Stimulated activated CD4-positive, alpha-beta T cell treated with anti-CD3 and anti-CD28 coated beads, Interleukin-4, amount 100 ng/mL, for 48 hours (primary cell): Measurements from ENCODE around the gene LGR5.
"Not testable (repeated sequence)": the region's sequence is repeated elsewhere in the genome, so short reads cannot be mapped to it uniquely, and the experiment has no call there.

ENCODE experiments used
- DNase-seq, 2 donors: peaks; one replicate each; pipeline ENCODE4 v3.0.0-alpha.2; 2020; ENCODE audit warnings: low read depth in 2 of 2

The LGR5 gene

GRCh38 chr12:71476513-71476912 lies 36.9 kb downstream of the LGR5 start:
- DNase-seq: no peak

- DNase-seq: no peak
These were observed 38.0 kb downstream of the LGR5 start for GRCh38 chr12:71477609-71478008.

GRCh38 chr12:71478270-71478669 lies 38.7 kb downstream of the LGR5 start:
- DNase-seq: no peak

DNA sequence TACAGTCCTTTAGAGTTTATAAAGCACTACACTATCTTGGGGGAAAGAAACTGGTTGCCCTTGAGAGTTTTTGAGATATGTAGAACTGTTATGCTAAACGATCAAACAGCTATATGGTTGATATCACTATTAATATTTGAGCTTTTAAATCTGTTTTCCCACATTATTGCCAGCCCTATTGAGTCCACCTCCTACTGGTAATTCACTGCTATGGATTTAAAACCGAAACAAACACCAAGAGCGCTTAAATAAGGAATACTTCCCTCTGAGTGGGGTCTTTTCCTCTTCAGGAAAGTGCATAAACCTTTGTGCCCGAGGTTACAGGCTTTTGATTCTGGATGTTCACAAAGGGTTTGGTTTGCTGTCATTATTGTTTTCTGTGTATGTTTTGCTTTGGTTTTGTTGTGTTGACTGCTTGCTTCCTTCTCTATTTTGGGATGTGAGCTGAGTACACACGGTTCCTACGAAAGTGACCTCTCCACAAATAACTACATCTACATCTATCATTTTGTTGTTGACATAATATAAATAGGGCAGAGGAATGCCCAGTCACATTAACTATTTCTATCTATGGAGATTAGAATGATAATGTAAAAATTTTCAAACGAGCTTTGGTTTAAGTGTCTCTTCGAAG lies 44.8 kb downstream of the LGR5 start:
- no peak for DNase-seq

- not testable (repeated sequence) for DNase-seq
These were observed 51.2 kb downstream of the LGR5 start for GRCh38 chr12:71490844-71491243.

DNA sequence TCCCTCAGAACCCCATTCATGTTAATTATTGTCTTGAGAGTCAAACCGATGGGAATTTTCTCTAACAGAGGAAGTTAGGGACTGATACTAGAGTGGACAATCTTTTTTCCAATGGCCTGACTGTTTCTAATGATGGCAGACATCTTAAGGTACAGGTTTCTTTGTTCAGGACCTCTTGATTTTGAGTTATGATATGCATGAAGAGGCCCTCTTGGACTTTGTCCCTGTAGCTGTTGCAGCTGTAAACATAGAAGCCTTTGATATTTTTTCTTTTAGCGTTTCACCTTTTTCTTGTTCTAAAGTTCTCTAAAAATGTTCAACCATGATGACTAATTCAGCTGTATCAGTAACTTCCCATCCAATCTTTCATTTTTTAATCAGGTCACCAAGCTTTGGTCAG lies 53.0 kb downstream of the LGR5 start:
- no peak for DNase-seq

DNA sequence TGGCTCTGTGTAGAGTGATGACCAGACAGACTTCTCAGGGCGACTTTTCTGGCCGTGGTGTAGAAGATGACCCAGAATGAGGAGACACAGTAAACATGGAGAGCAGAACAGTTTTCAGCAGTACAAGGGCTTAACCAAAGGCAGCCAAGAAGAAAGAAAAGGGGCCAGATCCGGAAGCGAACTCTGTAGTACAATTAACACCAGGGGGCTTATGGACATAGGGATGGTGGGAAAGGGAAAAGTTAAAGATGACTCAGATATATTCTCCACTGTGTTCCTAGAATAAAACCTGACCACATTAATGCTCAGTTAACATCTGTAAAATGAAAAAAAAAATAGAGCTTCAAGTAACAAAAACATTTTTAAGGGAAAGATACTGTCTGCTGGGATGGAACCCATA lies 60.2 kb downstream of the LGR5 start:
- DNase-seq: no peak

GRCh38 chr12:71503579-71504391 lies 64.2 kb downstream of the LGR5 start:
- DNase-seq: no peak

DNA sequence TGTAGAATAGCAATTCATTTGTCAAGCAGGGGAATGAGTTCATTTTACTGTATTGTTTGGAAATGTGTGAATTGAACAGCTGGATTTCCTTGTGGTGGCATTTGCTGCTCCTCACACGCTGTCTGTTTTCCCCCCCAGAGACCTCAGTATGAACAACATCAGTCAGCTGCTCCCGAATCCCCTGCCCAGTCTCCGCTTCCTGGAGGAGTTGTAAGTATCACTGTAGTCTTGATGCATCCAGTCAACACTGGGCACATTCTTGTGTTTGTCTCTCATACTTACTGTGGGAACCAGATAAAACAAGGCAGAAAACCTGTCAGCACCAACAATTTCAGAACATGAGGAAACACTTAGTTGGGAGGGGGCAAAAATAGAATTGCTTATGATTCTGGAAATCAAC lies 64.9 kb downstream of the LGR5 start:
- DNase-seq: no peak

- no peak for DNase-seq
These were observed 70.1 kb downstream of the LGR5 start for GRCh38 chr12:71509705-71510104.

- DNase-seq: no peak
These were observed 77.7 kb downstream of the LGR5 start for GRCh38 chr12:71517145-71517846.

DNA sequence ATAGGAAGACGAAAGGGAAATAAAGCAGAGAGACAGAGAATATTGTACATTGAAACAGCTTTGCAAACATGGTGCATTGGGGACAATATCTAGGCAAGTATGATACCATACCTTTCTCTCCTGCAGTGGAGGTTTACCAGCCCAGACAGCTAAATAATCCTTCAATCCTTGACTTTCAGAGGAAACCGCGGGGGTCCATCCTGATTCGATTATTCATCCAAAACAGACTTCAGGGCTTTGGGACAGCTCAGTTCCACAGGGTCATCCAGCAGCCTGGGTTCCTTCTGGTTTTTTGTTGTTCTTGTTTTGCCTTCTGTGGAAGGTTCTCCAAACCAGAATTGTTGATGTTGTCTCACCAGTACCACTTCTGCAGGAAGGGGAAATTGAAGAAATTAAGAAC lies 81.5 kb downstream of the LGR5 start:
- DNase-seq: no peak

DNA sequence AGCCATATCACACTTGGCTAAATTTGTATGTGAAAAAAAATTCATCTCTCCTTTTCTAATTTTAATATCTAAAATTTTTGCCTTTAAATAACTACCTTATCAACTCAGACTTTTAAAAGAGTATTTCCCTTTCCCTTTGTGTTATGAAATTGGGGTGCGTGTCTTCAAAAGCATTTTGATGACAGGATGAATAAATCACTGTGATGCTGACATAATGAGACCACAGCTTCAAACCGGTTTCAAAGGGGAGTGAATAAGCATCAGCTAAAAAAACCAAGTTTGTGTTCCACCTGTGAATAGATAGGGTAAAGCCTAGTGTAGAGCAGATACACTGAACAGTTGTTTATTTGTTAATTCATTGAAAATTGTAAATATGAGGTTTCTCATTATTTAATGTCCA lies 85.0 kb downstream of the LGR5 start:
- no peak for DNase-seq

- DNase-seq: no peak
These were observed 94.1 kb downstream of the LGR5 start for GRCh38 chr12:71533703-71534102.

DNA sequence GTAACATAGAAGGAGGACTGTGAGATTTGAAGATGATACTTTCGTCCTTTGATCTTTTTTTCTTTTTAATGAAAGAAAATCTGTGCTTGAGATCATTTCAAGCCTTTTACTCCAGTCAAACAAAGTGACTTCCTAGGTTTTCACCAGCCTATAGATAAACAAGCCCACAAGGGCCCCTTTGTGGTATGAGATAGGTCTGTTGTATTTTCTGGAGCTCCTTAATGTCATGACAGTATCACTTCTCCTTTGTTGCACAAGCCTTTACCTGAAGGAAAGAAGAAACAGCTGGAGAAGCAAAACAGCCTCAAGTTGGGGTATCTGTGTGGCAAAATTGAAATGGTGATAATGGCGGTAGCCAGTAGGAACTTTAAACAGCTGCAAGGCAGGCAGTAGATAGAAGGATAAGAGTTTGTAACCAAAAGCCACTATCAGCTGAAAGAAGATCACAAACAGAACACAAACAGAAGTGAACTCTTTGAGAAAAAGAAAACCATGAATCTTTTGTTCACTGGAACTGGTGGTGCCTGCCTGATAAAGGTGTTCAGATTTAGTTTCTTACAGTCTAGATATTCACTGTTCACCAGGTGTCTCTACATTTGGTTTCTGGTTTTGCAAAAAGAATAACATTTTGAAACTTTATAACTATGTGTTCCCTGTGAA lies 96.8 kb downstream of the LGR5 start:
- no peak for DNase-seq

DNA sequence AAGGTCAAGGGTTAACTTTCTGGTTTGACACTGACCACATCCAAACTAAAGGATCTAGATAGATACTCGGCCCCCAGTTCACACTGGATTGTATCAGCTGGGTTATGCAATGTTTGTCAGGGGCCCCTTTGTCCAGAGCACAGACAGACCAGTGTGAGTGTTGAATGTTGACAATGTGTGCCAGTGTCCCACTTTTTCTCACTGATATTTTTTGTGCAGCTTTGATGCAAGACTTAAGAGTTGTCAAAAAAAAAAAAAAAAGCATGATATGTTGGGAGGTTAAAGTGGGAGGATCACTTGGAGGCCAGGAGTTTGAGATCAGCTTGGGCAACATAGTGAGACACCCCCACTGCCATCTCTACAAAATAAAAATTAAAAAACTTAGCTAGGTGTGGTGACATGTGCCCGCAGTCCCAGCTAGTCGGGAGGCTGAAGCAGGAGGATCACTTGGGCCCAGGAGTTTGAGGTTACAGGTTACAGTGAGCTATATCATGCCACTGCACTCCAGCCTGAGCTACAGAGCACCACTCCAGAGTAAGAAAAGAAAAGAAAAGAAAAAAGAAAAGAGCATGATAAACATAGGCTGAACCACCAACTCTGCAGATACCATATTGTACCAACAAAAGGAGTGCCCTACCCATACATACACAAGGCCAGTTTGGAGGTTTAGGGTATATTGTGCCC lies 97.5 kb downstream of the LGR5 start:
- DNase-seq: no peak

DNA sequence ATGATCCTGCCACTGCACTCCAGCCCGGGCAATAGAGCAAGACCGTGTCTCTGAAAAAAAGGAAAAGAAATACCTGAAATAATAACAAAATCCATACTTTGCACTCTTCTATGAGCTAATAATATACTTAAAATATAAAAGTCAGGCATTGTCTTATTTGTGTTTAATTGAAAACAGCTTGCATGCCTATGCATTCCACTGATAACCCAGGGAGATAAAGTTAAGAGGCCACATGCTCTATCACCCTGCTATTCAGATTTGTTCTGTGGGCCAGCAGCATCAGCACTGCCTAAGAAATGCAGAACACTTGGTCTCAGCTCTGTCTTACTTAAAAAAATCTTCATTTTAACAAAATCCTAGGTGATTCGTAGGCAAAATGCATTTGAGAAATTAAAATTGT lies 99.2 kb downstream of the LGR5 start:
- DNase-seq: no peak

DNA sequence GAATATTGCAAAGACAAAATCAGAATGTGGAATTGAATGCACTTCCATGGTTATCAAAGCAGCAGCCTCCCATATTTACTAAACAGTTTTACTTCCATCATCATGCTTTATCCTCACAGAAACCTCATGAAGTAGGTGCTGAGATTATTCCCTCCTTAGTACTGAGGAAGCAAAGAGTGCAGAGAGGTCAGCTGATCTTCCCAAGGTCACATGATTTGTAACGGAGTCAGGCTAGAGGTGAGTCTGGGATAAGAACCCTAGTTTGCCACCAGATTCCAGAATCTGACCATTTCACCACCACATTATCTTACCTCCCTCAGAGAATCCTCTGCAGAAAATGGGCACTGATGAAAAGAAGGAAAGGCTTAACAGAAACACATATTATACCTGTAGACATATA lies 102.0 kb downstream of the LGR5 start:
- no peak for DNase-seq

DNA sequence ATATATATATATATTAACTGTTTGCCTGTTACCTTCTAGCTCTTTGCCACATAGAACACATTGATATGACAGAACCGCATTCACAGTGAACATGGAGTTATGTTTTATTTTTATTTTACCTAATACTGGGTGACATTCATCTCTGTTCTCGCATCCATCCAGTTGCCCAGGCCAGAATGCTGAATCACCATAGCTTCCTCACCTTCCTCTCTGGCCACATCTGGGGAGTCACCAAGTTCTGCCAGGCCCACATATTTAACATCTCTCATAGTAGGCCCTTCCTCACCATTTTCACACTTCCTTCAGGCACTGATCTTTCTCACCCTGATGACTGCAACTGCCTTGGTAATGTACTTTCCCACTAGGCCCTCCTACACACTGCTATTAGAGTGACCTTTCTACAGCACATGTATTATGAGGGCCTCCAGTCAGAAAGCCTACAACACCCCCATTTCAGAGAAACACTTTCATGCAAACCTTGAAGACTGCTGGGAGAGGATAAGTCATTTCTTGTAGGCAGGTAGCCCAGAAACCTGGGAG lies 106.8 kb downstream of the LGR5 start:
- DNase-seq: no peak

- DNase-seq: no peak
These were observed 109.3 kb downstream of the LGR5 start for GRCh38 chr12:71548893-71549292.

DNA sequence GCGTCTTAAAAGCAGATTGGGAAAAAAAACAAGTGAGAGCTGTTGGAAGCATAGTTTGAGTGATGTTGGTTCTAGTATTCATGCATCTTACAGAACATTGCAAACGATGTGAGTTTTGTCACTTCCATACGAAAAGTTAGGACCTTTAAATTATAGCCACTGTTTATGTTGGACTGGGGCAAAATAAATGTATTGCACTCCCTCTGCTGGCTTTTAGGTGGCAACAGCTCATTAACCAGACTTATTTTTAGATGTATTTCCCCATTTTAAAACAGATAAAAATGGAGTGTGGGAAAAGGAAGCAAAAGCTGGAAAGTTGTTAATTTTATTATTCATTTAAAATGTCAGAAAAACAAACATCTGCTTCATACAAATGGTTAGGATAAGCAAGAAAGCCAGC lies 111.9 kb downstream of the LGR5 start:
- no peak for DNase-seq
